Measurements from ENCODE around the gene COX8C. TPM values are rescaled to one million over a fixed set of nuclear protein-coding genes. Genes with fewer than 3 reads are reported as not detected.
A peak's percentile ranks its signal among the peaks of the same experiment; 100 is the strongest.

The COX8C gene
- total and polyA plus RNA-seq, 2 of the 8 experiments (the other 6 are each of a cell fraction or from before 2014, with no cell fraction given): not detected

- H3K27me3 ChIP-seq (replicated peaks in 1 of 4; ENCODE audit: control insufficient read depth in 3 of 4, extremely low read depth in 1 of 4, insufficient read depth in 3 of 4, low read length in 3 of 4): no peaks in the 10 kb centered on the region
- POLR2A ChIA-PET (ENCODE audit: partially characterized antibody): interaction anchor here (0.7 to 1.1 kb wide), 5 partner anchors 12 to 27 kb away, joined by 3 to 6 read pairs (median 3); no protein-coding TSS in a partner anchor
- CTCF ChIA-PET (ENCODE audit: partially characterized antibody): interaction anchor here (0.6 to 1.5 kb wide), 5 partner anchors 9 to 113 kb away, joined by 3 read pairs; no protein-coding TSS in a partner anchor
- H3K79me1 ChIP-seq (ENCODE audit: low read depth, low read length): peaks cover 5% of the 10 kb centered on the region; the same call in 1 of the 2 replicates
- H2BK12ac ChIP-seq (ENCODE audit: low read depth, low read length): no peak overlapping the region
- peak overlapping the region; percentile 42 to 99 (median 63) for H3K9ac ChIP-seq (replicated peaks in 1 of 4; ENCODE audit: extremely low read depth in 1 of 4, low read depth in 3 of 4, low read length in 3 of 4)
- H3K14ac ChIP-seq (ENCODE audit: insufficient read length): no peak overlapping the region
- no peak overlapping the region for H2AK5ac ChIP-seq (ENCODE audit: low read depth, low read length)
- peak overlapping the region; percentile 81 to 84 for H3K4me2 ChIP-seq (ENCODE audit: insufficient read depth in 1 of 2, low read depth in 2 of 2, low read length in 2 of 2)
- H2BK15ac ChIP-seq (ENCODE audit: low read length): no peak overlapping the region
- H3K4me1 ChIP-seq (replicated peaks in 1 of 4; ENCODE audit: control insufficient read depth in 3 of 4, insufficient read depth in 4 of 4, low read length in 3 of 4): peaks cover 3 to 4% (median 3%) of the 10 kb centered on the region in 4 experiments; a peak in 6 of 7 replicates
- no peaks in the 10 kb centered on the region for H3K9me3 ChIP-seq (ENCODE audit: insufficient read depth in 2 of 2, low read depth in 1 of 2, low read length in 1 of 2)
- H2BK5ac ChIP-seq (ENCODE audit: low read depth, low read length): no peak overlapping the region
- DNase-seq (ENCODE audit: low read depth in 1 of 2, low spot score in 2 of 2) (no peak), FAIRE-seq (no peak)
- no peak overlapping the region for H3K27ac ChIP-seq (ENCODE audit: low read depth, low read length)
- peak overlapping the region; percentile 79 to 92 (median 84) for H3K4me3 ChIP-seq (ENCODE audit: extremely low read depth in 1 of 4, insufficient read depth in 2 of 4, low read depth in 3 of 4, low read length in 4 of 4)
- H4K5ac ChIP-seq (ENCODE audit: insufficient read length, low read depth, low read length): no peak overlapping the region
- H2BK20ac ChIP-seq (ENCODE audit: low read length): no peak overlapping the region
- H4K91ac ChIP-seq (replicated peaks; ENCODE audit: insufficient read length, low read length): no peak overlapping the region
- H3K79me2 ChIP-seq (ENCODE audit: control insufficient read depth in 1 of 2, insufficient read depth in 2 of 2, low read length in 2 of 2): peaks cover 18 to 65% of the 10 kb centered on the region in 2 experiments
- no peak overlapping the region for H2AFZ ChIP-seq (ENCODE audit: low read length)
- WGBS, 2 experiments (ENCODE audit: extremely low coverage in 1 of 2, insufficient coverage in 1 of 2, insufficient read length in 1 of 2, insufficient replicate concordance in 2 of 2, low coverage in 1 of 2, low lambda C conversion rate in 2 of 2, missing lambda C conversion rate in 1 of 2): 40% methylated on average over 19 of the region's 21 CpGs; no CpG with 5 or more reads in 1 of the 2 experiments
- H3K18ac ChIP-seq (ENCODE audit: extremely low read depth, low read length): no peak overlapping the region
- H2BK120ac ChIP-seq (replicated peaks; ENCODE audit: low read depth, low read length): no peak overlapping the region
- no peak overlapping the region for H4K8ac ChIP-seq (ENCODE audit: extremely low read depth, insufficient read depth, low read length)
- H3K23ac ChIP-seq (ENCODE audit: insufficient read length): no peak overlapping the region
- H3K36me3 ChIP-seq (ENCODE audit: control insufficient read depth in 2 of 4, insufficient read depth in 4 of 4, low read length in 3 of 4): no peaks in the 10 kb centered on the region
- H4K20me1 ChIP-seq (replicated peaks in 1 of 2; ENCODE audit: control insufficient read depth in 1 of 2, insufficient read depth in 2 of 2, low read length in 2 of 2): peaks cover 0 to 14% of the 10 kb centered on the region in 2 experiments
- no peak overlapping the region for H3K4ac ChIP-seq (replicated peaks; ENCODE audit: insufficient read length, low read depth, low read length)
- H3K23me2 ChIP-seq (ENCODE audit: low read depth, low read length): peaks cover 9% of the 10 kb centered on the region
- TF ChIP-seq SIN3A (conservative IDR thresholded peaks at IDR 0.05 in 1 of 2, IDR thresholded peaks at IDR 0.05 in 1 of 2; ENCODE audit: low read depth in 1 of 2, low read length in 2 of 2) (peak; percentile 9 to 69; a peak in 1 of 4 replicates), TBP (IDR thresholded peaks at IDR 0.05; ENCODE audit: low read depth, low read length) (no peak), HDAC2 (IDR thresholded peaks at IDR 0.05; ENCODE audit: borderline replicate concordance in 1 of 2, low read depth in 2 of 2, low read length in 2 of 2) (no peak), SAP30 (IDR thresholded peaks at IDR 0.05; ENCODE audit: insufficient read depth, insufficient replicate concordance, low read length) (peak; percentile 52)
- no peak overlapping the region for H3K56ac ChIP-seq (replicated peaks; ENCODE audit: insufficient read length, low read depth, low read length)
Observed at GRCh38 chr14:93331728-93332396, 15.1 kb upstream of the COX8C start.

All from H1 (cell line).